A549 (cell line): ENCODE data around the gene KIAA1671.

Experiments
- CTCF ChIP-seq: fragments of >200 bp; sonication (Bioruptor Twin); formaldehyde crosslinking; IDR thresholded peaks from 3 replicates; pipeline ENCODE4 v1.5.1; 2016
- JUN ChIP-seq, 2 experiments: fragments of >200 bp; sonication (Bioruptor Twin); formaldehyde crosslinking; IDR thresholded peaks; 2 replicates in 1 of 2; 3 replicates in 1 of 2; pipeline ENCODE4 v1.6.1; 2016 to 2017

- TF ChIP-seq CTCF (no peak), JUN (IDR thresholded peaks at IDR 0.05) (no peak)
Measured at GRCh38 chr22:25237503-25237902, 285.0 kb downstream of the KIAA1671 start.
